ENCODE data around the gene RTN3.

- TF ChIP-seq POLR2A (IDR thresholded peaks at IDR 0.05; ENCODE audit: borderline replicate concordance, extremely low read depth, insufficient read depth, insufficient read length): no peak
- no peak for TF ChIP-seq CTCF (IDR thresholded peaks at IDR 0.05 in 2 of 3, conservative IDR thresholded peaks at IDR 0.05 in 1 of 3; ENCODE audit: borderline replicate concordance in 1 of 3, insufficient read depth in 1 of 3, low read depth in 2 of 3, low read length in 2 of 3)
- TF ChIP-seq SP1 (IDR thresholded peaks at IDR 0.05; ENCODE audit: low read depth): no peak
- TF ChIP-seq SIN3A (IDR thresholded peaks at IDR 0.05; ENCODE audit: low read depth): no peak
- no peak for TF ChIP-seq YY1 (IDR thresholded peaks at IDR 0.05; ENCODE audit: extremely low read depth, insufficient replicate concordance, low read depth, low read length)
- TF ChIP-seq CEBPB (IDR thresholded peaks at IDR 0.05; ENCODE audit: low read depth): no peak
- no peak for TF ChIP-seq ZFX (IDR thresholded peaks at IDR 0.05)
These were observed 102.8 kb downstream of the RTN3 start for GRCh38 chr11:63783925-63784592.
